CD4-positive, alpha-beta T cell treated with Interleukin-21 for 1 hour (primary cell): Measurements from ENCODE around the gene ZSWIM7.

ENCODE experiments used
- DNase-seq: peaks from one replicate; pipeline ENCODE4 v3.0.0-alpha.2; 2020

ZSWIM7 gene

GRCh38 chr17:15928286-15928785 lies 71.2 kb downstream of the ZSWIM7 start:
- no peak for DNase-seq
